Osteoblast (primary cell): Measurements from ENCODE around the gene DLGAP1. TPM values are rescaled to one million over a fixed set of nuclear protein-coding genes. Genes with fewer than 3 reads are reported as not detected.
"Not testable (repeated sequence)": the region's sequence is repeated elsewhere in the genome, so short reads cannot be mapped to it uniquely, and the experiment has no call there.

Experiments used
- DNase-seq: peaks from one replicate; pipeline ENCODE4 v3.0.0; 2011; ENCODE audit warnings: low spot score, mixed read lengths; ENCODE audit not compliant: insufficient read length; ENCODE audit errors: missing footprints
- H2AFZ ChIP-seq: 2 replicates; pipeline ENCODE4 v1.6.0; 2011; ENCODE audit warnings: mild to moderate bottlenecking, low read length
- H3K27ac ChIP-seq: 2 replicates; pipeline ENCODE4 v1.5.1; 2011; ENCODE audit warnings: mild to moderate bottlenecking, low read depth, low read length, moderate library complexity
- H3K27me3 ChIP-seq: 2 replicates; pipeline ENCODE4 v1.6.0; 2012; ENCODE audit warnings: mild to moderate bottlenecking, control low read depth, inconsistent platforms, low read length, moderate library complexity; ENCODE audit not compliant: insufficient read depth
- H3K36me3 ChIP-seq: 2 replicates; pipeline ENCODE4 v1.5.1; 2011; ENCODE audit warnings: mild to moderate bottlenecking, low read length, control low read depth, moderate library complexity; ENCODE audit not compliant: insufficient read depth
- H3K4me1 ChIP-seq: 2 replicates; pipeline ENCODE4 v1.5.1; 2011; ENCODE audit warnings: mild to moderate bottlenecking, low read length, control low read depth, moderate library complexity; ENCODE audit not compliant: insufficient read depth
- H3K4me2 ChIP-seq: 2 replicates; pipeline ENCODE4 v1.6.0; 2011; ENCODE audit warnings: mild to moderate bottlenecking, low read length; ENCODE audit not compliant: insufficient read depth
- H3K4me3 ChIP-seq: fragments of 200-600 bp; sonication (generic); 3 replicates; pipeline ENCODE4 v1.5.1; 2012; ENCODE audit warnings: mild to moderate bottlenecking, low read length, inconsistent platforms; ENCODE audit not compliant: insufficient read depth
- H3K79me2 ChIP-seq: 2 replicates; pipeline ENCODE4 v1.6.0; 2012; ENCODE audit warnings: mild to moderate bottlenecking, low read length, control low read depth, inconsistent platforms; ENCODE audit not compliant: insufficient read depth
- H3K9me3 ChIP-seq: 2 replicates; pipeline ENCODE4 v1.5.1; 2011; ENCODE audit warnings: low read depth, low read length, control low read depth
- H4K20me1 ChIP-seq: 2 replicates; pipeline ENCODE4 v1.6.0; 2012; ENCODE audit warnings: mild to moderate bottlenecking, low read length, control low read depth; ENCODE audit not compliant: insufficient read depth
- CTCF ChIP-seq: IDR thresholded peaks from 2 replicates; pipeline ENCODE4 v1.5.1; 2011; ENCODE audit warnings: mild to moderate bottlenecking, low read depth, low read length, moderate library complexity; ENCODE audit errors: extremely low read depth
- total RNA-seq: library from RNA; depleted of rRNA; stranded (reverse); fragments of >200 nt; gene quantifications from 2 replicates; pipeline ENCODE4 v1.2.3, GENCODE V29; 2012

DLGAP1 gene
- total RNA-seq, 1 donor, result not detected

- Histone ChIP-seq H2AFZ (no peak overlapping the region), H3K79me2 (no peaks in the 10 kb centered on the region), H3K9me3 (no peaks in the 10 kb centered on the region), H3K27ac (no peak overlapping the region), H3K4me3 (no peak overlapping the region), H3K4me2 (no peak overlapping the region), H4K20me1 (no peaks in the 10 kb centered on the region), H3K36me3 (no peaks in the 10 kb centered on the region), H3K4me1 (peaks cover 4% of the 10 kb centered on the region), H3K27me3 (no peaks in the 10 kb centered on the region)
- DNase-seq, result no peak
- TF ChIP-seq CTCF, result no peak
Measured at GRCh38 chr18:3583873-3584247, 871.2 kb downstream of the DLGAP1 start.

- not testable (repeated sequence) for H3K36me3 ChIP-seq, H3K9me3 ChIP-seq, H3K27me3 ChIP-seq, H3K27ac ChIP-seq, H3K4me2 ChIP-seq, H3K79me2 ChIP-seq, H4K20me1 ChIP-seq, H3K4me1 ChIP-seq, H3K4me3 ChIP-seq
- peak; percentile 72 for DNase-seq
- H2AFZ ChIP-seq, result peak overlapping the region; percentile 10
Measured at GRCh38 chr18:3583106-3583872, 871.8 kb downstream of the DLGAP1 start.

GRCh38 chr18:3581890-3582289, 873.2 kb downstream of the DLGAP1 start:
- no peak for TF ChIP-seq CTCF
- Histone ChIP-seq H3K9me3 (no peaks in the 10 kb centered on the region), H3K27ac (no peak overlapping the region)

GRCh38 chr18:3580523-3581025, 874.5 kb downstream of the DLGAP1 start:
- H3K27me3 ChIP-seq, H4K20me1 ChIP-seq, DNase-seq, H3K79me2 ChIP-seq, H3K4me1 ChIP-seq, H3K27ac ChIP-seq, H2AFZ ChIP-seq, H3K9me3 ChIP-seq, H3K36me3 ChIP-seq, H3K4me2 ChIP-seq, H3K4me3 ChIP-seq: not testable (repeated sequence)

More at GRCh38 chr18:3581890-3582289, 873.2 kb downstream of the DLGAP1 start:
- H3K4me3 ChIP-seq, result no peak overlapping the region
- DNase-seq, result no peak
- no peak overlapping the region for H3K4me2 ChIP-seq
- H3K36me3 ChIP-seq, result no peaks in the 10 kb centered on the region
- H2AFZ ChIP-seq, result no peak overlapping the region
- no peaks in the 10 kb centered on the region for H3K27me3 ChIP-seq
- peaks cover 4% of the 10 kb centered on the region for H3K4me1 ChIP-seq
- H3K79me2 ChIP-seq, result no peaks in the 10 kb centered on the region
- no peaks in the 10 kb centered on the region for H4K20me1 ChIP-seq

- H3K79me2 ChIP-seq, result no peaks in the 10 kb centered on the region
- H3K4me1 ChIP-seq, result peaks cover 4% of the 10 kb centered on the region
- peak; percentile 92 for DNase-seq
- H3K4me3 ChIP-seq, result no peak overlapping the region
- H3K36me3 ChIP-seq, result no peaks in the 10 kb centered on the region
- peak overlapping the region; percentile 36 for H2AFZ ChIP-seq
- peak overlapping the region; percentile 28 for H3K4me2 ChIP-seq
- no peaks in the 10 kb centered on the region for H4K20me1 ChIP-seq
- no peaks in the 10 kb centered on the region for H3K27me3 ChIP-seq
- no peak for TF ChIP-seq CTCF
- no peaks in the 10 kb centered on the region for H3K9me3 ChIP-seq
- peak overlapping the region; percentile 62 for H3K27ac ChIP-seq
Measured at GRCh38 chr18:3579701-3580100, 875.4 kb downstream of the DLGAP1 start.
